Progenitor cell of endocrine pancreas (in vitro differentiated cells): ENCODE measurements around the gene TFF2. TPM values are rescaled to one million over a fixed set of nuclear protein-coding genes. Genes with fewer than 3 reads are reported as not detected.

Experiments
- DNase-seq: peaks from one replicate; pipeline ENCODE4 v3.0.0; 2021; ENCODE audit warnings: low spot score; ENCODE audit not compliant: unreplicated experiment
- H3K27ac Mint-ChIP-seq: 2 replicates; pipeline ENCODE4 v1.8.0; 2021; ENCODE audit warnings: mild to moderate bottlenecking, moderate library complexity, mixed read lengths
- H3K27me3 Mint-ChIP-seq: 2 replicates; pipeline ENCODE4 v1.8.0; 2021; ENCODE audit warnings: mixed read lengths
- H3K36me3 Mint-ChIP-seq: 2 replicates; pipeline ENCODE4 v1.8.0; 2022; ENCODE audit warnings: mixed read lengths; ENCODE audit not compliant: insufficient read depth
- H3K4me1 Mint-ChIP-seq: 2 replicates; pipeline ENCODE4 v1.8.0; 2021; ENCODE audit warnings: low read depth, mixed read lengths
- H3K4me3 Mint-ChIP-seq: 2 replicates; pipeline ENCODE4 v1.8.0; 2021; ENCODE audit warnings: low read depth, mild to moderate bottlenecking, moderate library complexity, mixed read lengths
- H3K9me3 Mint-ChIP-seq: 2 replicates; pipeline ENCODE4 v1.8.0; 2021; ENCODE audit warnings: low read depth, mixed read lengths
- total RNA-seq: library from RNA; stranded (reverse); gene quantifications from 2 replicates; pipeline ENCODE4 v1.2.1, GENCODE V29; 2021
- TF ChIP-seq, protein P1 (sequence below): fragments of 200-600 bp; sonication (generic); IDR thresholded peaks from one replicate; pipeline ENCODE4 v1.5.0; 2021; ENCODE audit warnings: antibody characterized with exemption, mild to moderate bottlenecking; ENCODE audit not compliant: unreplicated experiment

Gene TFF2
- total RNA-seq, 1 donor from 2014 or later, result not detected

DNA sequence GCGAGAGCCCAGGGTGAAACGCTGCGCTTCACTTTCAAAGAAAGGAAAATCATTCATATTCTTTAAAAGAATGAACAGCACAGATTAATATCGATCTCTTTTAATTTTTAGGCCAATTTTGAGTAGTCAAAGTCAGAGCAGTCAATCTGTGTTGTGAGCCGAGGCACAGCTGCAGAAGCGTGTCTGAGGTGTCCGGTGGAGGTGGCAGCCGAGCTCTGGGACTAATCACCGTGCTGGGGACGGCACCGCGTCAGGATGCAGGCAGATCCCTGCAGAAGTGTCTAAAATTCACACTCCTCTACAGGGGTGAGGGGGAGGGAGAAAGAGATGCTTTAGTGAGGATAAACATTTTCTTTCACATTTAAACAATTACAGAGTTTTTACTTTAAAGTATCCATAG, 11.4 kb upstream of the TFF2 start:
- Mint-ChIP-seq H3K27me3 (peaks cover 8% of the 10 kb centered on the region), H3K27ac (no peak overlapping the region), H3K4me3 (no peak overlapping the region), H3K36me3 (no peaks in the 10 kb centered on the region), H3K4me1 (peaks cover 6% of the 10 kb centered on the region), H3K9me3 (peaks cover 3% of the 10 kb centered on the region)
- DNase-seq, result no peak
- TF ChIP-seq, protein P1, sequence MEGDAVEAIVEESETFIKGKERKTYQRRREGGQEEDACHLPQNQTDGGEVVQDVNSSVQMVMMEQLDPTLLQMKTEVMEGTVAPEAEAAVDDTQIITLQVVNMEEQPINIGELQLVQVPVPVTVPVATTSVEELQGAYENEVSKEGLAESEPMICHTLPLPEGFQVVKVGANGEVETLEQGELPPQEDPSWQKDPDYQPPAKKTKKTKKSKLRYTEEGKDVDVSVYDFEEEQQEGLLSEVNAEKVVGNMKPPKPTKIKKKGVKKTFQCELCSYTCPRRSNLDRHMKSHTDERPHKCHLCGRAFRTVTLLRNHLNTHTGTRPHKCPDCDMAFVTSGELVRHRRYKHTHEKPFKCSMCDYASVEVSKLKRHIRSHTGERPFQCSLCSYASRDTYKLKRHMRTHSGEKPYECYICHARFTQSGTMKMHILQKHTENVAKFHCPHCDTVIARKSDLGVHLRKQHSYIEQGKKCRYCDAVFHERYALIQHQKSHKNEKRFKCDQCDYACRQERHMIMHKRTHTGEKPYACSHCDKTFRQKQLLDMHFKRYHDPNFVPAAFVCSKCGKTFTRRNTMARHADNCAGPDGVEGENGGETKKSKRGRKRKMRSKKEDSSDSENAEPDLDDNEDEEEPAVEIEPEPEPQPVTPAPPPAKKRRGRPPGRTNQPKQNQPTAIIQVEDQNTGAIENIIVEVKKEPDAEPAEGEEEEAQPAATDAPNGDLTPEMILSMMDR, result no peak

- no peak for DNase-seq
- Mint-ChIP-seq H3K4me3 (no peak overlapping the region), H3K4me1 (peaks cover 7% of the 10 kb centered on the region), H3K27ac (no peak overlapping the region), H3K9me3 (peaks cover 10% of the 10 kb centered on the region), H3K36me3 (no peaks in the 10 kb centered on the region), H3K27me3 (peaks cover 8% of the 10 kb centered on the region)
- TF ChIP-seq, protein P1, result no peak
Measured at GRCh38 chr21:42361286-42361685, 10.5 kb upstream of the TFF2 start.

DNA sequence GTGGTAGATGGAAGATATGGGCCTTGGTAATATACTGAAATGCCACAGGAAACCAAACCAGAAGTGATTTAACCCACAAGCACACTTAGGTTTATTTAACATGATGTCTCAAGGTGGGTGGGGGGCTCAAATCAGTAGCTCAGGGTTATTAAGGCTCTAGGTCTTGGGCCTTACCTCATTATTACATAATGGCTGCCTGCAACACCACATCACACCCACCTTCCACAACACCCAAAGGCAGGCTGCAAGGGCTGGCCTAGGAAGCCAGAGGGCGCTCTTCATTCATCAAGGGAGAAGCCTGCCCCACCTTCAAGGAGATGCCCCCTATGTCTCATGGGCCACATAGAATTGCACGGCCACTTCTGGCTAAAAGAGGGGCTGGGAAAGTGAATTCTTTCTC, 9.5 kb upstream of the TFF2 start:
- H3K27me3 Mint-ChIP-seq, result peaks cover 8% of the 10 kb centered on the region
- H3K36me3 Mint-ChIP-seq, result no peaks in the 10 kb centered on the region
- H3K9me3 Mint-ChIP-seq, result peaks cover 12% of the 10 kb centered on the region
- H3K27ac Mint-ChIP-seq, result no peak overlapping the region
- no peak for DNase-seq
- peaks cover 7% of the 10 kb centered on the region for H3K4me1 Mint-ChIP-seq
- no peak overlapping the region for H3K4me3 Mint-ChIP-seq
- TF ChIP-seq, protein P1, result no peak

DNA sequence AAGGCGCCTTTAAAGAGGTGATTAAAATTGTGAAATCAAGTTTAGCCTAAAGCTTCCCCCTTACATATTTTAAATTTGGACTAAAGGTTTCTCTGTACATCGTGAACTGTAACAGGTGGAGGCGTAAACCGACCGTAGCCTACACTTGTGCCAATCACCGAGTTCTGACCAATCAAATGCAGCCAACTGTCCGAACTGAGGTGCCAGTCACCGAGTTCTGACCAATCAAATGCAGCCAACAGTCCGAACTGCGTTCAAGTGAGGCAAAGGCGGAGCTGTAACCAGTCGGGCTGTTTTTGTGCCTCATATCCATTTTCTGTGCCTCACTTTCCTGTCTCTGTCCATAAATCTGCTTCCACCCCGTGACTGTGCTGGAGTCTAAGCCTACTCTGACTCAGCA, 8.1 kb upstream of the TFF2 start:
- no peaks in the 10 kb centered on the region for H3K36me3 Mint-ChIP-seq
- TF ChIP-seq, protein P1, result no peak
- no peak overlapping the region for H3K27ac Mint-ChIP-seq
- H3K4me1 Mint-ChIP-seq, result peaks cover 7% of the 10 kb centered on the region
- H3K9me3 Mint-ChIP-seq, result peaks cover 15% of the 10 kb centered on the region
- H3K4me3 Mint-ChIP-seq, result no peak overlapping the region
- no peak for DNase-seq
- peaks cover 4% of the 10 kb centered on the region for H3K27me3 Mint-ChIP-seq

DNA sequence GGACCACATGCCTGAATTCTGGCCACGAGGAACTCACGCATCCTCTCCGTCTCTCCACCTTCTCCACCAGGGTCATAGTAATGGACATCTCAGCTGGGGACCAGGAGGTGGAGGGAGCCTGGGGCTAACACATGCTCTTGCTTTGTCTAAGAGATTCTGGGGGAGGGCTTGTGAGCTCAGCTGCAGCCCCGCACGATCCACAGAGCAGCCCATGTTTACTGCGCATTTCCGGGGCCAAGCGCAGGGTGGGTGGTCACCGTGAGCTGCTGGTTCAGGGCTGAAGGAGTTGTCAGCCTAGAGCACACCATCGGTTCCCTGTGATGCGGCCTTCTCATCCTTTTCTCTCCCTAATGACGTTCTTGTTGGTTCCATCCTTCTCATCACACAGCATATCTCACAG, 7.5 kb upstream of the TFF2 start:
- DNase-seq, result no peak
- Mint-ChIP-seq H3K36me3 (no peaks in the 10 kb centered on the region), H3K27ac (no peak overlapping the region), H3K4me3 (no peak overlapping the region), H3K9me3 (peaks cover 15% of the 10 kb centered on the region), H3K27me3 (peaks cover 8% of the 10 kb centered on the region), H3K4me1 (peaks cover 7% of the 10 kb centered on the region)
- TF ChIP-seq, protein P1, result no peak
